ENCODE data around the gene TP53INP2. TPM values are rescaled to one million over a fixed set of nuclear protein-coding genes. Genes with fewer than 3 reads are reported as not detected.

Gene TP53INP2
- total RNA-seq, 1 donor from 2014 or later, result 22.7 TPM

- no peak overlapping the region for H3K9ac ChIP-seq (ENCODE audit: low read length)
- Mint-ChIP-seq H3K27me3 (ENCODE audit: low read depth, unreplicated experiment) (no peaks in the 10 kb centered on the region), H3K4me3 (ENCODE audit: unreplicated experiment) (no peak overlapping the region), H3K4me1 (ENCODE audit: low read depth, unreplicated experiment) (peaks cover 3% of the 10 kb centered on the region), H3K36me3 (ENCODE audit: low read depth, unreplicated experiment) (peaks cover 4% of the 10 kb centered on the region), H3K9me3 (ENCODE audit: unreplicated experiment) (no peaks in the 10 kb centered on the region), H3K27ac (ENCODE audit: unreplicated experiment) (no peak overlapping the region)
- peaks cover 26% of the 10 kb centered on the region for H3K36me3 ChIP-seq (ENCODE audit: insufficient read depth, low read length)
- no peaks in the 10 kb centered on the region for H4K20me1 ChIP-seq (ENCODE audit: insufficient read depth, low read length)
- DNase-seq (ENCODE audit: low read depth) (no peak), FAIRE-seq (no peak)
- H3K79me2 ChIP-seq (ENCODE audit: insufficient read depth, low read length), result no peaks in the 10 kb centered on the region
- H3K27me3 ChIP-seq (ENCODE audit: insufficient read depth, low read length), result no peaks in the 10 kb centered on the region
- H3K4me1 ChIP-seq (ENCODE audit: insufficient read depth, low read length), result no peaks in the 10 kb centered on the region
- H3K9me3 ChIP-seq (ENCODE audit: insufficient read depth, low read depth, low read length), result no peaks in the 10 kb centered on the region
- H3K27ac ChIP-seq (ENCODE audit: low read depth, low read length), result no peak overlapping the region
- TF ChIP-seq EZH2 (IDR thresholded peaks at IDR 0.05; ENCODE audit: insufficient read depth, low read length), result no peak
- no peak for TF ChIP-seq CTCF (IDR thresholded peaks at IDR 0.05; ENCODE audit: insufficient read depth, low read depth, low read length)
- no peak overlapping the region for H3K4me3 ChIP-seq (ENCODE audit: insufficient read depth, low read depth, low read length)
- H2AFZ ChIP-seq (ENCODE audit: low read depth, low read length), result no peak overlapping the region
- H3K4me2 ChIP-seq (ENCODE audit: low read length), result no peak overlapping the region
Measured at GRCh38 chr20:34750484-34750883, 46.3 kb downstream of the TP53INP2 start.

GRCh38 chr20:34751453-34751852, 47.3 kb downstream of the TP53INP2 start:
- H3K4me1 Mint-ChIP-seq (ENCODE audit: low read depth, unreplicated experiment), result peaks cover 3% of the 10 kb centered on the region
- Histone ChIP-seq H3K4me1 (ENCODE audit: insufficient read depth, low read length) (no peaks in the 10 kb centered on the region), H3K4me2 (ENCODE audit: low read length) (no peak overlapping the region), H3K9ac (ENCODE audit: low read length) (no peak overlapping the region), H3K36me3 (ENCODE audit: insufficient read depth, low read length) (peaks cover 30% of the 10 kb centered on the region), H2AFZ (ENCODE audit: low read depth, low read length) (no peak overlapping the region), H4K20me1 (ENCODE audit: insufficient read depth, low read length) (peaks cover 4% of the 10 kb centered on the region), H3K27me3 (ENCODE audit: insufficient read depth, low read length) (no peaks in the 10 kb centered on the region), H3K4me3 (ENCODE audit: insufficient read depth, low read depth, low read length) (no peak overlapping the region), H3K9me3 (ENCODE audit: insufficient read depth, low read depth, low read length) (no peaks in the 10 kb centered on the region), H3K79me2 (ENCODE audit: insufficient read depth, low read length) (no peaks in the 10 kb centered on the region), H3K27ac (ENCODE audit: low read depth, low read length) (no peak overlapping the region)
- no peaks in the 10 kb centered on the region for H3K9me3 Mint-ChIP-seq (ENCODE audit: unreplicated experiment)
- no peaks in the 10 kb centered on the region for H3K27me3 Mint-ChIP-seq (ENCODE audit: low read depth, unreplicated experiment)
- TF ChIP-seq EZH2 (IDR thresholded peaks at IDR 0.05; ENCODE audit: insufficient read depth, low read length) (no peak), CTCF (IDR thresholded peaks at IDR 0.05; ENCODE audit: insufficient read depth, low read depth, low read length) (no peak)
- no peak overlapping the region for H3K4me3 Mint-ChIP-seq (ENCODE audit: unreplicated experiment)
- no peak overlapping the region for H3K27ac Mint-ChIP-seq (ENCODE audit: unreplicated experiment)
- H3K36me3 Mint-ChIP-seq (ENCODE audit: low read depth, unreplicated experiment), result peaks cover 4% of the 10 kb centered on the region
- DNase-seq (ENCODE audit: low read depth) (peak; percentile 13), FAIRE-seq (no peak)

GRCh38 chr20:34753706-34754461, 49.7 kb downstream of the TP53INP2 start:
- H2AFZ ChIP-seq (ENCODE audit: low read depth, low read length), result no peak overlapping the region
- no peaks in the 10 kb centered on the region for H3K79me2 ChIP-seq (ENCODE audit: insufficient read depth, low read length)
- H3K27me3 ChIP-seq (ENCODE audit: insufficient read depth, low read length), result no peaks in the 10 kb centered on the region
- DNase-seq (ENCODE audit: low read depth) (peak; percentile 7), FAIRE-seq (peak; percentile 20)
- no peaks in the 10 kb centered on the region for H3K9me3 ChIP-seq (ENCODE audit: insufficient read depth, low read depth, low read length)
- H3K9ac ChIP-seq (ENCODE audit: low read length), result no peak overlapping the region
- no peaks in the 10 kb centered on the region for H3K4me1 ChIP-seq (ENCODE audit: insufficient read depth, low read length)
- H3K4me2 ChIP-seq (ENCODE audit: low read length), result no peak overlapping the region
- H3K4me3 ChIP-seq (ENCODE audit: insufficient read depth, low read depth, low read length), result no peak overlapping the region
- no peak overlapping the region for H3K4me3 Mint-ChIP-seq (ENCODE audit: unreplicated experiment)
- H3K36me3 ChIP-seq (ENCODE audit: insufficient read depth, low read length), result peaks cover 51% of the 10 kb centered on the region
- peaks cover 4% of the 10 kb centered on the region for H4K20me1 ChIP-seq (ENCODE audit: insufficient read depth, low read length)
- peaks cover 3% of the 10 kb centered on the region for H3K4me1 Mint-ChIP-seq (ENCODE audit: low read depth, unreplicated experiment)
- no peak overlapping the region for H3K27ac Mint-ChIP-seq (ENCODE audit: unreplicated experiment)
- no peaks in the 10 kb centered on the region for H3K27me3 Mint-ChIP-seq (ENCODE audit: low read depth, unreplicated experiment)
- peaks cover 19% of the 10 kb centered on the region for H3K36me3 Mint-ChIP-seq (ENCODE audit: low read depth, unreplicated experiment)
- H3K9me3 Mint-ChIP-seq (ENCODE audit: unreplicated experiment), result no peaks in the 10 kb centered on the region
- TF ChIP-seq CTCF (IDR thresholded peaks at IDR 0.05; ENCODE audit: insufficient read depth, low read depth, low read length), result no peak
- no peak for TF ChIP-seq EZH2 (IDR thresholded peaks at IDR 0.05; ENCODE audit: insufficient read depth, low read length)
- no peak overlapping the region for H3K27ac ChIP-seq (ENCODE audit: low read depth, low read length)

Data from astrocyte (in vitro differentiated cells and primary cell).